Endothelial cell (in vitro differentiated cells): ENCODE data around the gene FUOM. TPM values are rescaled to one million over a fixed set of nuclear protein-coding genes. Genes with fewer than 3 reads are reported as not detected.

Source experiments
- DNase-seq: peaks from one replicate; pipeline ENCODE4 v3.0.0; 2021; ENCODE audit warnings: low spot score
- H3K27ac Mint-ChIP-seq: one replicate; pipeline ENCODE4 v1.8.0; 2021; ENCODE audit warnings: mixed read lengths, inconsistent platforms; ENCODE audit not compliant: unreplicated experiment
- H3K27me3 Mint-ChIP-seq: one replicate; pipeline ENCODE4 v1.8.0; 2021; ENCODE audit warnings: mild to moderate bottlenecking, moderate library complexity, mixed read lengths, inconsistent platforms; ENCODE audit not compliant: unreplicated experiment
- H3K36me3 Mint-ChIP-seq: one replicate; pipeline ENCODE4 v1.8.0; 2021; ENCODE audit warnings: mild to moderate bottlenecking, low read depth, mixed read lengths, inconsistent platforms; ENCODE audit not compliant: unreplicated experiment
- H3K4me1 Mint-ChIP-seq: one replicate; pipeline ENCODE4 v1.8.0; 2021; ENCODE audit warnings: mild to moderate bottlenecking, mixed read lengths, inconsistent platforms; ENCODE audit not compliant: unreplicated experiment
- H3K4me3 Mint-ChIP-seq: one replicate; pipeline ENCODE4 v1.8.0; 2021; ENCODE audit warnings: mild to moderate bottlenecking, mixed read lengths, inconsistent platforms; ENCODE audit not compliant: unreplicated experiment
- H3K9me3 Mint-ChIP-seq: one replicate; pipeline ENCODE4 v1.8.0; 2021; ENCODE audit warnings: mixed read lengths, inconsistent platforms; ENCODE audit not compliant: unreplicated experiment
- total RNA-seq: library from RNA; stranded (reverse); fragmentation: NEBNext Ultra II Directional; extraction: Animal tissue kit (Norgen Biotek cat#: 25700); gene quantifications from one replicate; pipeline ENCODE4 v1.2.1, GENCODE V29; 2021; ENCODE audit not compliant: unreplicated experiment
- TF ChIP-seq, protein P1 (sequence below): fragments of 200-600 bp; sonication (generic); IDR thresholded peaks from one replicate; pipeline ENCODE4 v1.5.0; 2021; ENCODE audit warnings: antibody characterized with exemption; ENCODE audit not compliant: unreplicated experiment

Gene FUOM
- total RNA-seq, 1 donor from 2014 or later, result 8.9 TPM

DNA sequence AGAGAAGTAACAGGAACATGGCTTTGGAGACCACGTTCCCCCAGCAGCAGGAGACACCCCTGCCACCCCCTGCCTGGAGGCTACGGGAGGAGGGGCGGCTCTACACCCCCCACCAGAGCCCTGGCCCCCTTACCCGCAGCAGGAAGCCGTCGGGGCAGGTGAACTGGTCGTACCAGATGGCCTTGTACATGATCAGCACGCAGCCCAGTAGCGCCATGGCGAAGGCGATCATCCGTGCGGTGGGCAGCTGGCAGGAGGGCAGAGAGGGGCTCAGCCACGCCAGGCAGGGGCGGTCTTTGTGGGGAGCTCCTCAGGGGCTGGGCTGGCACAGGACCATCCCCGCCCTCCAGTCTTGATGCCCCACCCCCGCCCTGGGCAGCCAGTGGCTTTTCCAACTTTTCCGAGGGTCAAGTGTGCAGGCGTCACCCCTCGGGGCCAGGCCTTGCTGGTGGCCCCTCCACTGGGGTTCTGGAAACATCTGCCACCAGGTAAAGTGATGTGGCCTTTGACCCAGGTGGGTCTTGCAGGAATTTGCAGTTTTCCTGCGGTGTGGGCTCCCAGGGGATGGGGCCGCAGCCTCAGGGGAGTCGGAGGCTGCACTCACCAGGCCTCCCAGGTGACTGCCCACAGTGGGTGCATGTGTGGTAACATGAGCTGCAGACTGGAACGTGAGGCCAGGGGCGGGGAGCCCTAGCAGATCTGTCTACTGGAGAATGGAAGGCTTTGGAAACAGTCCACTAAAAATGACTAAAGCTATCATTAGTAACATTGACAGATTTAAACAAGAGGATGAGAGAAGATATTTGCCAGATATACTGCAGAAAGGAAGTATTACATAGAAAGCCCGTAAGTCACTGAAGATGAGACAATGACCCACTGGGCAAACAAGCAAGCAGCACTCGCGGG lies 30.8 kb downstream of the FUOM start:
- H3K27ac Mint-ChIP-seq, result no peak overlapping the region
- DNase-seq, result no peak
- H3K9me3 Mint-ChIP-seq, result no peaks in the 10 kb centered on the region
- TF ChIP-seq, protein P1, sequence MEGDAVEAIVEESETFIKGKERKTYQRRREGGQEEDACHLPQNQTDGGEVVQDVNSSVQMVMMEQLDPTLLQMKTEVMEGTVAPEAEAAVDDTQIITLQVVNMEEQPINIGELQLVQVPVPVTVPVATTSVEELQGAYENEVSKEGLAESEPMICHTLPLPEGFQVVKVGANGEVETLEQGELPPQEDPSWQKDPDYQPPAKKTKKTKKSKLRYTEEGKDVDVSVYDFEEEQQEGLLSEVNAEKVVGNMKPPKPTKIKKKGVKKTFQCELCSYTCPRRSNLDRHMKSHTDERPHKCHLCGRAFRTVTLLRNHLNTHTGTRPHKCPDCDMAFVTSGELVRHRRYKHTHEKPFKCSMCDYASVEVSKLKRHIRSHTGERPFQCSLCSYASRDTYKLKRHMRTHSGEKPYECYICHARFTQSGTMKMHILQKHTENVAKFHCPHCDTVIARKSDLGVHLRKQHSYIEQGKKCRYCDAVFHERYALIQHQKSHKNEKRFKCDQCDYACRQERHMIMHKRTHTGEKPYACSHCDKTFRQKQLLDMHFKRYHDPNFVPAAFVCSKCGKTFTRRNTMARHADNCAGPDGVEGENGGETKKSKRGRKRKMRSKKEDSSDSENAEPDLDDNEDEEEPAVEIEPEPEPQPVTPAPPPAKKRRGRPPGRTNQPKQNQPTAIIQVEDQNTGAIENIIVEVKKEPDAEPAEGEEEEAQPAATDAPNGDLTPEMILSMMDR, result no peak
- H3K36me3 Mint-ChIP-seq, result no peaks in the 10 kb centered on the region
- no peaks in the 10 kb centered on the region for H3K4me1 Mint-ChIP-seq
- H3K4me3 Mint-ChIP-seq, result no peak overlapping the region
- peaks cover 30% of the 10 kb centered on the region for H3K27me3 Mint-ChIP-seq

DNA sequence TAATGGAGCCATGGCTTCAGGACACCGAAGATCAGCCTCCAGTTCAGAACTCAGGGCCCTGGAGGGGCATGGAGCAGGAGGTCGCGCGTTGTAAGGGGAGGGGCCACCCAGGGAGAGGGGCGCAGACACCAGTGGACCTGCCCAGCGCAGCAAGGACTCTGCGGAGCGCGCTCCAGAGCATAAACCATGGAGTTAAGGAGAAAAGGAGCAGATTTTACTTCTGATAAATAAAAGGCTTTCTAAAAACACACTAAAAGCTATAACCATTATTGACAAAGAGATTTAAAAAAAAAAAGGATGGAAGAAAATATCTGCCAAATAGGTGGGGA lies 31.6 kb downstream of the FUOM start:
- Mint-ChIP-seq H3K36me3 (no peaks in the 10 kb centered on the region), H3K27ac (no peak overlapping the region), H3K4me1 (no peaks in the 10 kb centered on the region), H3K27me3 (peaks cover 27% of the 10 kb centered on the region), H3K4me3 (no peak overlapping the region), H3K9me3 (no peaks in the 10 kb centered on the region)
- no peak for DNase-seq
- TF ChIP-seq, protein P1, result no peak

DNA sequence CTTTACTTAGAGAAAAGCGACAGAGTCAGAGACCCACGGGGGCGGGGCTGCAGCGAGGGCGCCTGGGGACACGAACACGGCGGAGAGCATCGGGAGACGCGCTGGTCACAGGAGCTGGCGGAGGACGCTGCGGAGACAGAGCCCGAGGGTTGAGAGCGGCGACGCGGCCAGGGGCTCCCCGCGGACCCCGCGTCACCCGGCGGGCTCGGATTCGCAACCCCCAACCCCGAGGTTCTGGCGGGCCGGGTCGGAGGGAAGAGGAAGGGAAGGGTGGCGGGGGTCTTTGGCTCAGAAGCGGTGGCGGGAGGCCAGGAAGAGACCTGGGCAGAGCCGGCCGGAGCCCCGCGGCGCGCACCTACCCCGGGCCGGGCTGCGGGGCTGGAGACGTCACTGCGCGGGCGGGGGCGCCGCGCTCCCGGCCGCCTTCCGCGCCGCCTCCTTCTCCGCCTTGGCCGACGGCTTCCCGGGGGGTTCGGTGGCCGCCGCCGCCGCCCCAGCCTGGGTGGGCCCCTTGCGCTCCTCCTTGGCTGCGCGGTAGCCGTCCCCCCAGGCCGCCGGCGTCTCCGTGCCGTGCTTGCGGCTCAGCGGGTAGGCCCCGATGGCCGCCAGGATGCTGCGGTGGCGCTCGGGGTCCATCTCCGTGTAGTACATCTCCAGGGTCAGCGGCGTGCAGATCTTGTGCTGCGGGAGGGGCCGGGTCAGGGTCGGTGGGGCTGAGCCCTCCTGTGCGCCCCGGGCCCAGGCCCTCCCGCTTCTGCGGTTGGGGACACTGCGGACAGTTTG lies 32.2 kb downstream of the FUOM start:
- Mint-ChIP-seq H3K4me3 (no peak overlapping the region), H3K4me1 (no peaks in the 10 kb centered on the region), H3K36me3 (no peaks in the 10 kb centered on the region), H3K27ac (no peak overlapping the region), H3K27me3 (peaks cover 22% of the 10 kb centered on the region), H3K9me3 (no peaks in the 10 kb centered on the region)
- TF ChIP-seq, protein P1, result no peak
- no peak for DNase-seq

DNA sequence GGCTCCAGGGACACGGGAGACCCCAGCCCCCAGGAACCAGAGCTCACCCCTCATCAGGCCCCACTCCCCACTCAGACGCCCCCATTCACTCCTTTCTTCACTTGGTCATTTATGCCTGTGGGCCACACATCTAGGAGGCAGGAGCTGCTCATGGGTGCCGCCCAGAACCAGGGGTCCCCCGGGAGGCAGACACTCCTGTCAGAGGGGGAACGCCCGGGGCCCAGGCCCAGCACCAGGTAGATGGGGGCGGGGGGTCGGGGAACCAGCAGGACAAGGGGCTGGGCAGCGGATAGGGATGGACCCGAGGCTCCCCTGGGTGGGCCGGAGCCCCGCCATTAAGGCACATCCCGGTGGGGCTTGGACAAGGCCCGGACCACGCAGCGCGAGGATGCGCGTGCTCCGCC lies 33.0 kb downstream of the FUOM start:
- Mint-ChIP-seq H3K4me3 (no peak overlapping the region), H3K9me3 (no peaks in the 10 kb centered on the region), H3K4me1 (no peaks in the 10 kb centered on the region), H3K36me3 (no peaks in the 10 kb centered on the region), H3K27ac (no peak overlapping the region), H3K27me3 (peaks cover 19% of the 10 kb centered on the region)
- TF ChIP-seq, protein P1, result no peak
- DNase-seq, result no peak
